Omental fat pad (tissue), 4 donors: Measurements from ENCODE around the gene GPATCH8. TPM values are rescaled to one million over a fixed set of nuclear protein-coding genes. Genes with fewer than 3 reads are reported as not detected.

Experiments used
- ATAC-seq: fragments of 150-250 bp; one replicate; pipeline ENCODE4 v1.9.1; 2016; ENCODE audit warnings: mild to moderate bottlenecking, moderate library complexity; ENCODE audit not compliant: low FRiP score
- DNase-seq: peaks from one replicate; pipeline ENCODE4 v3.0.0-alpha.2; 2019; ENCODE audit warnings: low spot score
- total RNA-seq, 4 donors: library from RNA; depleted of rRNA; stranded (reverse); fragments of >200 nt; gene quantifications; one replicate each; pipeline ENCODE4 v1.1.0, GENCODE V29; 2016
- TF ChIP-seq, protein P1 (sequence below), 3 donors: fragments of 450-650 bp; IDR thresholded peaks; one replicate each; pipeline ENCODE4 v1.5.1; 2016 to 2017; ENCODE audit warnings: antibody characterized with exemption in 3 of 3, mild to moderate bottlenecking in 3 of 3, moderate library complexity in 2 of 3

GPATCH8 gene
- total RNA-seq, 4 donors from 2014 or later = 25.7 to 58.5 (median 34.6) TPM

DNA sequence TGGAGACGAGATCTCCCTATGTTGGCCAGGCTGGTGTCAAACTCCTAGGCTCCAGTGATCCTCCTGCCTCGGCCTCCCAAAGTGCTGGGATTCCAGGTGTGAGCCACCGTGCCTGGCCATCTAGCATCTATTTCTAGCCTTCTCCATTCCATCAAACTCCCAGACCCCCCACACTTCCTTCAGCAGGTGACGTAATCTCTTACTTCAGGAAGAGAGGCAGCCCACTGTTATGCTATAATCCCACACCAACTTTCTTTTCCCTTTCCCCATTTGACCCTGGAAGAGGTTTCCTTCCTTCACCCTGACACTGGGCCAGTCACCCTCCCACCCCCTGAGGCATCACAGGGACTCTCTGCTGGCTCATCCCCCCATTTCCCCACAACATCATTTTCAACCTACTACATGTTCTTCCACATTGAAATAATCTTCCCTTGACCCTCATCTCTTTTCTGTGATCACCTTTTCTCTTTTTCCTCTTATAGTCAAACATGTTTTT lies 121.3 kb downstream of the GPATCH8 start:
- TF ChIP-seq, protein P1, sequence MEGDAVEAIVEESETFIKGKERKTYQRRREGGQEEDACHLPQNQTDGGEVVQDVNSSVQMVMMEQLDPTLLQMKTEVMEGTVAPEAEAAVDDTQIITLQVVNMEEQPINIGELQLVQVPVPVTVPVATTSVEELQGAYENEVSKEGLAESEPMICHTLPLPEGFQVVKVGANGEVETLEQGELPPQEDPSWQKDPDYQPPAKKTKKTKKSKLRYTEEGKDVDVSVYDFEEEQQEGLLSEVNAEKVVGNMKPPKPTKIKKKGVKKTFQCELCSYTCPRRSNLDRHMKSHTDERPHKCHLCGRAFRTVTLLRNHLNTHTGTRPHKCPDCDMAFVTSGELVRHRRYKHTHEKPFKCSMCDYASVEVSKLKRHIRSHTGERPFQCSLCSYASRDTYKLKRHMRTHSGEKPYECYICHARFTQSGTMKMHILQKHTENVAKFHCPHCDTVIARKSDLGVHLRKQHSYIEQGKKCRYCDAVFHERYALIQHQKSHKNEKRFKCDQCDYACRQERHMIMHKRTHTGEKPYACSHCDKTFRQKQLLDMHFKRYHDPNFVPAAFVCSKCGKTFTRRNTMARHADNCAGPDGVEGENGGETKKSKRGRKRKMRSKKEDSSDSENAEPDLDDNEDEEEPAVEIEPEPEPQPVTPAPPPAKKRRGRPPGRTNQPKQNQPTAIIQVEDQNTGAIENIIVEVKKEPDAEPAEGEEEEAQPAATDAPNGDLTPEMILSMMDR (IDR thresholded peaks at IDR 0.05) = no peak
- no peak for DNase-seq

DNA sequence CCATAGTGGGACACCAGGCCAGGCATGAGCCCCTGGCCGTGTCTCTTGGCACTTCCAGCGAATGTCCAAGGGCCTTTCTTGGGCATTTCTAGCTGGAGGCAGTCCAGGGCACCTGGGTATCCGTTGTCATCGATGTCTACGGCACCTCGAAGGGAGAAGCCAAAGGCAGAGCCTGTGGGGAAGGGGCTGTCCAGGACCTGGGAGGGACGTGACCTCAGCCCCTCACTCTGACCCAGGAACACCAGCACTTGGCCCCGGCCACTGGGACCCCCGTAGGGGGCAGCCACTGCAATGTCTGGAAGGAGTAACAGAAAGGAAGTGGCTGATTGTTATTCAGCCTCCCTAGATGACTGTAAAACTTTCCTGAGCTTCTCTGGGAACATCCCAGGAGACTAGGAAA lies 122.4 kb downstream of the GPATCH8 start:
- no peak for ATAC-seq

More for the DNA sequence above, 121.3 kb downstream of the GPATCH8 start:
- ATAC-seq = no peak

DNA sequence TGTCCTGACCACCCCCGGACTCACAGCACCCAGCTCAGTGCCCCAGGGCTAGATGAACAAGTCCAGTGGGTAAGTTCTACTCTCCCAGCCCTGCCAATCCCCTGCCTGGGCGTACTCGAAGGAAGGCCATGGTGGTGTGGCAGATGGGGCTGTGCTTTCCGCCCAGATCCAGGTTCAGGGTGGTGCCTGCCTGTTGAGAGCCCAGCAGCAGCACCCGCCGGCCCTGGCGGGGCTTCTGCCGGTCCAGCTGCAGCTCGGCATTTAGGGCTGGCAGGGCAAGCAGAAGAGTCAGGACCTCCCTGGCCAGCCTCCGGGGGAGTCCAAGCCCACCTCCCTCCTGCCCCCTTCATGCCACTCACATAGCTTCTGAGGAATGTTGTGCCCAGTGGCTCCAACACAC lies 123.3 kb downstream of the GPATCH8 start:
- ATAC-seq (no peak), DNase-seq (no peak)
- TF ChIP-seq, protein P1 (IDR thresholded peaks at IDR 0.05) = no peak

More for the DNA sequence above, 122.4 kb downstream of the GPATCH8 start:
- TF ChIP-seq, protein P1 (IDR thresholded peaks at IDR 0.05) = no peak
- DNase-seq = no peak

DNA sequence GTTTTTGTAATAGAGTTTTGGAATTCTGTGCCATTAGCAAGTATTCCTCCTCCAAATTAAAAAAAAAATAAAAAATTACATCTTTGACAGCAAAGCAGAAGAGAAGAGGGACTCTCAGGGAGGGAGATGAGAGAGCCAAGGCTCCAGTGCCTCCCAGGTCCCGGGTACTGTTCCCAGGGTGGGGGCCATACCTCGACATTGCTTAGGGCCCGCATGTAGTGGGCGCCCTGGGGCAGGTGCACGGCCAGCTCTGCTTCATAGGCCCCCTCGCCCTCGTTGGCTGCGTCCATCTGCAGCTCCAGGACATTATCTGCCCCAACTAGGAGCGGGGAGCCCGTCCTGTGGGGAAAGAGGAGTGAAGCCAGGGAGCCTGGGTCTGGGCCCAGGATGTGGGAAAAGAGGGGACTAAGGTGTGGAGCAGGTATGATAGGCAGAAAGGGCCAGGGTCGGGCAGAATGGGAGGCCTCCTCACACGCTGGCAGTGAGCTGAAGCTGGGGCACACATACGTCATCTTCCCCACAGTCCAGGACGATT lies 125.0 kb downstream of the GPATCH8 start:
- ATAC-seq (no peak), DNase-seq (no peak)
- TF ChIP-seq, protein P1 (IDR thresholded peaks at IDR 0.05) = no peak

DNA sequence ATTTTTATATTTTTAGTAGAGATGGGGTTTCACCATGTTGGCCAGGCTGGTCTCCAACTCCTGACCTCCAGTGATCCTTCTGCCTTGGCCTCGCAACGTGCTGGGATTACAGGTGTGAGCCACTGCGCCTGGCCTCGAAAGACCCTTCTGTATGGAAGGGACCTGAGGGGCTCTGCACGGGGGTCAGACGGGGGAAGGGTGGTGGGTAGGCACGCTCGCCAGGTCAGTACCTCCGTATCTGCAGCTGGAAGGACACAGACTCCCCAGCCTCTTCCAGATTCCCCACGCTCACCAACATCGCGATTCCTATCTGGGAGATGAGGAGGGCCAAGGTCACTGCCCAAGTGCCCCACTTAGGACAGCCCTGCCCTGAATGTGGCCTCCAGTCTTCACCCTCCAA lies 126.4 kb downstream of the GPATCH8 start:
- ATAC-seq (no peak), DNase-seq (no peak)
- TF ChIP-seq, protein P1 (IDR thresholded peaks at IDR 0.05) = no peak

DNA sequence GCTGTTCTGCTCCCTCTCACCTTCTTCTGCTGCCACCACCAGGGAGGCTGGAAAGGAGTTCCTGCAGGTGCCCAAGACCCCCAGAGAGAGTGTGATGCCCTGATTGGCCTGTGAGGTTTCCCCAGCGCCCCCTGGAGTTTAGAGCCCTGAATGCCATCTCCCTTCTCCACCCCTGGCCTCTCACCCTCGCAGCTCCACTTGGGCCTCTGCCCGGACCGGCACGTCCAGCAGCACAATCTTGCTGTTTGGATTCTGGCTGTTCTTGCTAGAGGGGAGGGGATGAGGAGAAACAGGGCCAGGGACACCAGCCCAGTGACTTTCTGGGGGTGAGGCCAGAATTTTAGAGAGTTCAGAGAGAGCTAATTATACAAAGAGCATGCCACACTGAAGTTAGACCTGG lies 127.1 kb downstream of the GPATCH8 start:
- DNase-seq (no peak), ATAC-seq (no peak)
- TF ChIP-seq, protein P1 (IDR thresholded peaks at IDR 0.05) = no peak
